Heart right ventricle (tissue), 16 donors: ENCODE measurements around the gene IGFALS. TPM values are rescaled to one million over a fixed set of nuclear protein-coding genes. Genes with fewer than 3 reads are reported as not detected.

Experiments used
- ATAC-seq, 8 donors: fragments of 200-7000 bp; cut with Tn5 transposase; one replicate each; pipeline ENCODE4 v1.9.1; 2020; ENCODE audit warnings: mild to moderate bottlenecking in 8 of 8, moderate library complexity in 8 of 8, moderate number of reproducible peaks in 1 of 8
- DNase-seq, 2 donors: peaks; one replicate each; pipeline ENCODE4 v3.0.0-alpha.2; 2020
- H3K27ac ChIP-seq, 10 donors: fragments of 200-600 bp; sonication (generic) in 2 of 10; one replicate each; pipeline versions ENCODE4 v1.5.0 to v1.8.0; 2020 to 2022; ENCODE audit warnings: mild to moderate bottlenecking in 3 of 10
- H3K27me3 ChIP-seq, 7 donors: fragments of 200-600 bp; one replicate each; pipeline ENCODE4 v1.8.0; 2021 to 2022; ENCODE audit warnings: mild to moderate bottlenecking in 2 of 7
- H3K36me3 ChIP-seq, 9 donors: fragments of 200-600 bp; sonication (generic) in 1 of 9; one replicate each; pipeline versions ENCODE4 v1.5.0 to v1.8.0; 2020 to 2022; ENCODE audit warnings: mild to moderate bottlenecking in 2 of 9
- H3K4me1 ChIP-seq, 9 donors: fragments of 200-600 bp; sonication (generic) in 1 of 9; one replicate each; pipeline versions ENCODE4 v1.5.0 to v1.8.0; 2020 to 2022; ENCODE audit warnings: mild to moderate bottlenecking in 4 of 9
- H3K4me3 ChIP-seq, 10 donors: fragments of 200-600 bp; sonication (generic) in 2 of 10; one replicate each; pipeline versions ENCODE4 v1.5.0 to v1.8.0; 2020 to 2022; ENCODE audit warnings: mild to moderate bottlenecking in 7 of 10, moderate library complexity in 2 of 10
- H3K9me3 ChIP-seq, 11 donors: fragments of 200-600 bp in 10 of 11; sonication (generic) in 2 of 11; one replicate each; pipeline versions ENCODE4 v1.5.0 to v1.8.0; 2013 to 2022; ENCODE audit warnings: mild to moderate bottlenecking in 2 of 11, control low read depth in 1 of 11, moderate library complexity in 1 of 11
- WGBS, 2 donors: extraction: QIAGEN DNeasy Blood & Tissue Kit; methylation state at CpG; one replicate each; pipeline ENCODE4 v1.1.7; 2013; ENCODE audit warnings: inconsistent platforms in 1 of 2; 5-methylcytosine and 5-hydroxymethylcytosine counted together
- intact Hi-C, 10 donors: fragments of 100-400 bp; cut with DNase I; formaldehyde crosslinking; loops; one replicate each; pipeline versions ENCODE4 v1.11.1 to v1.14.2; 2022
- polyA plus RNA-seq, 2 donors: library from polyadenylated mRNA; stranded (reverse); fragments of 200-250 nt; gene quantifications; one replicate each; pipeline ENCODE4 v1.2.3, GENCODE V29; 2013
- total RNA-seq, 10 donors: library from RNA; stranded (reverse); fragmentation: NEBNext Ultra II Directional in 3 of 10; extraction: Animal tissue kit (Norgen Biotek cat#: 25700) in 3 of 10; gene quantifications; one replicate each; pipeline versions ENCODE4 v1.2.1 to v1.2.4, GENCODE V29; 2021 to 2023
- TF ChIP-seq, protein P1 (sequence below), 9 donors: fragments of 200-600 bp; sonication (generic) in 2 of 9; IDR thresholded peaks; one replicate each; pipeline versions ENCODE4 v1.5.0 to v1.8.0; 2021 to 2022; ENCODE audit warnings: antibody characterized with exemption in 9 of 9, mild to moderate bottlenecking in 5 of 9, moderate library complexity in 1 of 9
- donor health status: Arrhythmogenic right ventricular cardiomyopathy.
- donor health status: ischemic (EF 13 %, LVEDD 7.1; RV severe dilation, severe dysfunction).
- donor health status: healthy with polysubstance abuse.
- donor health status: DM: no; HTN: yes; CAD: no.
- donor health status: DM: no; HTN: no; CAD: no.
- donor health status: ischemic (EF 25% LVEDD 6.9; RV normal size, moderate dysfunction).
- donor health status: ischemic (EF 25% LVEDD 5.7; RV mildly dilated, moderate dysfunction).
- donor health status: healthy.
- donor health status: DM: yes; HTN: yes; CAD: no.
- donor health status: Ischemic cardiomyopathy.
- donor health status: ischemic (EF 35%, LVEDD 5.7; RV mildly dilated, moderate dysfunction).
- donor health status: nonischemic (EF 11% LVEDD 7.7; RV severe dilation, severe dysfunction).
- donor health status: DM: yes; HTN: yes; CAD: no.
- donor health status: PGD.
- donor health status: ischemic (EF 29% LVEDD 5.4; RV normal size, mild dysfunction).
- donor health status: nonischemic (EF 23%, LVEDD 6.1; RV moderate dilation, normal function).

IGFALS gene
- total and polyA plus RNA-seq, 12 donors, result 0.04 to 0.59 (median 0.13) TPM; not detected in 6

- Histone ChIP-seq H3K27me3 (no peaks in the 10 kb centered on the region), H3K4me3 (no peak overlapping the region), H3K36me3 (peaks cover 0 to 31% (median 0%) of the 10 kb centered on the region in 9 donors), H3K9me3 (peaks cover 0 to 16% (median 0%) of the 10 kb centered on the region in 11 donors), H3K27ac (no peak overlapping the region), H3K4me1 (no peaks in the 10 kb centered on the region)
- intact Hi-C loops, result loop anchor here in 1 of 10 donors (10.0 kb wide), 1 partner anchor 60 kb away; no protein-coding TSS in a partner anchor
- TF ChIP-seq, protein P1, sequence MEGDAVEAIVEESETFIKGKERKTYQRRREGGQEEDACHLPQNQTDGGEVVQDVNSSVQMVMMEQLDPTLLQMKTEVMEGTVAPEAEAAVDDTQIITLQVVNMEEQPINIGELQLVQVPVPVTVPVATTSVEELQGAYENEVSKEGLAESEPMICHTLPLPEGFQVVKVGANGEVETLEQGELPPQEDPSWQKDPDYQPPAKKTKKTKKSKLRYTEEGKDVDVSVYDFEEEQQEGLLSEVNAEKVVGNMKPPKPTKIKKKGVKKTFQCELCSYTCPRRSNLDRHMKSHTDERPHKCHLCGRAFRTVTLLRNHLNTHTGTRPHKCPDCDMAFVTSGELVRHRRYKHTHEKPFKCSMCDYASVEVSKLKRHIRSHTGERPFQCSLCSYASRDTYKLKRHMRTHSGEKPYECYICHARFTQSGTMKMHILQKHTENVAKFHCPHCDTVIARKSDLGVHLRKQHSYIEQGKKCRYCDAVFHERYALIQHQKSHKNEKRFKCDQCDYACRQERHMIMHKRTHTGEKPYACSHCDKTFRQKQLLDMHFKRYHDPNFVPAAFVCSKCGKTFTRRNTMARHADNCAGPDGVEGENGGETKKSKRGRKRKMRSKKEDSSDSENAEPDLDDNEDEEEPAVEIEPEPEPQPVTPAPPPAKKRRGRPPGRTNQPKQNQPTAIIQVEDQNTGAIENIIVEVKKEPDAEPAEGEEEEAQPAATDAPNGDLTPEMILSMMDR (IDR thresholded peaks at IDR 0.05), result no peak
- DNase-seq (peak in 1 of 2 donors; percentile 3), ATAC-seq (peak in 2 of 8 donors; percentile 7 to 10)
- 63 to 64% methylated on average over 18 of the region's 18 CpGs for WGBS, 2 donors
Measured at GRCh38 chr16:1794221-1794871, 841 bp upstream of the IGFALS start.

DNA sequence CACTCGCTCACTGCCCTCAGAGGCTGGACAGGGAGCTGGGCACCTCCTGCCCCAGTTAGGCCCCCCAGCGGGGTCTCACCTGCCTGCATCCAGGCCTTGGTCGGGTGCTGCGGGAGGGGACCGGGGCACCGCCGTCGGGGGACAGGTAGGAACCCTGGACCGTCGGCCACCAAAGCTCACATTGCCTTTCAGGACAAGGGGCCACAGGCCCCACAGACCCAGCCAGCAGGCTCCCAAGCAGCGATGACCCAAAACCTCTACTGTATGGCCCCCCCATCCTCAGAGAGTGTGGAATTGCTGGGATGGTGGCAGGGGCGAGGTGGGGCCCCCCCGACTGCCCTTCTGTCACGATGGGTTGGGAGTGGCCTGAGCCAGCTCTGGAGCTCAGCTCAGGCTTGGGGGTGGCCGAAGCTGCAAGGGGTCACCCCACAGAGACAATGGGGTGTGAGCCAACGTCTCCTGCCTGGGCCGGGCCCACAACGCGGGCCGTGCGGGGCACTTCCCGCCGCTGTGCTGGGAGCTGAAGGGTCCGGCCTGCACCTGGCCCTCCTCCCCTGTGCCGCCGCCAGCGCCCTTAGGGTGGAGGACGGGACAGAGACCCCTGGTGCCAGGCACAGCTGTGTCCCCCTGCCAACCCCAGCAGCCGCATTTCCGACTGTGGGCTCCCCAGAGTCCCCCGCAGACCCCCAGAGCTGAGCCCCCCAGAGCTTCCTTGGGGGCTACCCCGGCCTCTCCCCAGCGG is 498 bp downstream of the IGFALS start:
- TF ChIP-seq, protein P1 (IDR thresholded peaks at IDR 0.05), result no peak
- WGBS, 2 donors, result 87 to 89% methylated on average over 32 to 33 of the region's 33 CpGs
- DNase-seq, result peak in 1 of 2 donors; percentile 2
- H3K27me3 ChIP-seq, result no peaks in the 10 kb centered on the region
- peaks cover 0 to 44% (median 7%) of the 10 kb centered on the region in 9 donors for H3K36me3 ChIP-seq
- peak in 1 of 8 donors; percentile 20 for ATAC-seq
- no peak overlapping the region for H3K27ac ChIP-seq
- no peak overlapping the region for H3K4me3 ChIP-seq
- H3K4me1 ChIP-seq, result no peaks in the 10 kb centered on the region
- intact Hi-C loops, result loop anchor here in 1 of 10 donors (10.0 kb wide), 1 partner anchor 58 kb away; no protein-coding TSS in a partner anchor
- peaks cover 0 to 10% (median 0%) of the 10 kb centered on the region in 11 donors for H3K9me3 ChIP-seq

GRCh38 chr16:1791943-1792812 is 1.3 kb downstream of the IGFALS start:
- Histone ChIP-seq H3K9me3 (peaks cover 0 to 2% (median 0%) of the 10 kb centered on the region in 11 donors), H3K4me1 (no peaks in the 10 kb centered on the region), H3K4me3 (no peak overlapping the region), H3K27ac (no peak overlapping the region), H3K36me3 (peaks cover 0 to 53% (median 11%) of the 10 kb centered on the region in 9 donors), H3K27me3 (no peaks in the 10 kb centered on the region)
- WGBS, 2 donors, result 87 to 88% methylated on average over 59 of the region's 59 CpGs
- intact Hi-C loops, result loop anchor here in 1 of 10 donors (10.0 kb wide), 1 partner anchor 57 kb away; no protein-coding TSS in a partner anchor
- ATAC-seq, result peak in 2 of 8 donors; percentile 9 to 19
- peak in 1 of 2 donors; percentile 12 for DNase-seq
- TF ChIP-seq, protein P1 (IDR thresholded peaks at IDR 0.05), result no peak
